ENCODE measurements around the gene MRPL14.

DNA sequence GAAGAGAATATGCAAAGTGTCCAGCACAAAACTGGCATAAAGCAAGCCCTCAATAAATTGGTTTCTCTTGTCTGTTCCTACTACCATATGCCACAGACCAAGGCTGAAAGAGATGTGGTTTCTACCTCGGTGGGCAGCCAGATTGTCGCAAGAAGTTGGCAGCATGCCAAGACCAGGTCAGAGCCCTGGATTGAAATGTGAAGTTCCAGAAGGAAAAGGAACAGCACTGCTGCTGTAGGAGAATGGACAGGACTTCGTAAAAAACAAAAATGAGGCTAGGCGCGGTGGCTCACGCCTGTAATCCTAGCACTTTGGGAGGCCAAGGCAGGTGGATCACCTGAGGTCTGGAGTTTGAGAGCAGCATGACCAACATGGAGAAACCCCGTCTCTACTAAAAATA, 22.1 kb downstream of the MRPL14 start:
- no peak for TF ChIP-seq RFX5 (IDR thresholded peaks at IDR 0.05; ENCODE audit: low read depth, low read length)
- TF ChIP-seq MXI1 (IDR thresholded peaks at IDR 0.05; ENCODE audit: borderline replicate concordance, low read depth, low read length) = no peak
- TF ChIP-seq, protein P1, sequence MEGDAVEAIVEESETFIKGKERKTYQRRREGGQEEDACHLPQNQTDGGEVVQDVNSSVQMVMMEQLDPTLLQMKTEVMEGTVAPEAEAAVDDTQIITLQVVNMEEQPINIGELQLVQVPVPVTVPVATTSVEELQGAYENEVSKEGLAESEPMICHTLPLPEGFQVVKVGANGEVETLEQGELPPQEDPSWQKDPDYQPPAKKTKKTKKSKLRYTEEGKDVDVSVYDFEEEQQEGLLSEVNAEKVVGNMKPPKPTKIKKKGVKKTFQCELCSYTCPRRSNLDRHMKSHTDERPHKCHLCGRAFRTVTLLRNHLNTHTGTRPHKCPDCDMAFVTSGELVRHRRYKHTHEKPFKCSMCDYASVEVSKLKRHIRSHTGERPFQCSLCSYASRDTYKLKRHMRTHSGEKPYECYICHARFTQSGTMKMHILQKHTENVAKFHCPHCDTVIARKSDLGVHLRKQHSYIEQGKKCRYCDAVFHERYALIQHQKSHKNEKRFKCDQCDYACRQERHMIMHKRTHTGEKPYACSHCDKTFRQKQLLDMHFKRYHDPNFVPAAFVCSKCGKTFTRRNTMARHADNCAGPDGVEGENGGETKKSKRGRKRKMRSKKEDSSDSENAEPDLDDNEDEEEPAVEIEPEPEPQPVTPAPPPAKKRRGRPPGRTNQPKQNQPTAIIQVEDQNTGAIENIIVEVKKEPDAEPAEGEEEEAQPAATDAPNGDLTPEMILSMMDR (conservative IDR thresholded peaks at IDR 0.05; ENCODE audit: low read depth, low read length) = no peak
- no peak for TF ChIP-seq SMC3 (IDR thresholded peaks at IDR 0.05; ENCODE audit: low read depth, low read length)
- TF ChIP-seq CEBPB (IDR thresholded peaks at IDR 0.05; ENCODE audit: low read depth, low read length) = peak; percentile 17; the same call in 1 of the 2 replicates
- TF ChIP-seq FOS (IDR thresholded peaks at IDR 0.05; ENCODE audit: low read depth, low read length) = no peak
- TF ChIP-seq RAD21 (IDR thresholded peaks at IDR 0.05; ENCODE audit: low read length) = no peak
- TF ChIP-seq, protein P2, sequence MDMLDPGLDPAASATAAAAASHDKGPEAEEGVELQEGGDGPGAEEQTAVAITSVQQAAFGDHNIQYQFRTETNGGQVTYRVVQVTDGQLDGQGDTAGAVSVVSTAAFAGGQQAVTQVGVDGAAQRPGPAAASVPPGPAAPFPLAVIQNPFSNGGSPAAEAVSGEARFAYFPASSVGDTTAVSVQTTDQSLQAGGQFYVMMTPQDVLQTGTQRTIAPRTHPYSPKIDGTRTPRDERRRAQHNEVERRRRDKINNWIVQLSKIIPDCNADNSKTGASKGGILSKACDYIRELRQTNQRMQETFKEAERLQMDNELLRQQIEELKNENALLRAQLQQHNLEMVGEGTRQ (IDR thresholded peaks at IDR 0.05; ENCODE audit: low read depth, low read length) = no peak
- no peak for TF ChIP-seq BHLHE40 (IDR thresholded peaks at IDR 0.05; ENCODE audit: low read depth, low read length)
- TF ChIP-seq POLR2A (IDR thresholded peaks at IDR 0.05; ENCODE audit: low read depth, low read length) = no peak
- TF ChIP-seq, protein P3, sequence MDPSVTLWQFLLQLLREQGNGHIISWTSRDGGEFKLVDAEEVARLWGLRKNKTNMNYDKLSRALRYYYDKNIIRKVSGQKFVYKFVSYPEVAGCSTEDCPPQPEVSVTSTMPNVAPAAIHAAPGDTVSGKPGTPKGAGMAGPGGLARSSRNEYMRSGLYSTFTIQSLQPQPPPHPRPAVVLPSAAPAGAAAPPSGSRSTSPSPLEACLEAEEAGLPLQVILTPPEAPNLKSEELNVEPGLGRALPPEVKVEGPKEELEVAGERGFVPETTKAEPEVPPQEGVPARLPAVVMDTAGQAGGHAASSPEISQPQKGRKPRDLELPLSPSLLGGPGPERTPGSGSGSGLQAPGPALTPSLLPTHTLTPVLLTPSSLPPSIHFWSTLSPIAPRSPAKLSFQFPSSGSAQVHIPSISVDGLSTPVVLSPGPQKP (IDR thresholded peaks at IDR 0.05; ENCODE audit: borderline replicate concordance, low read depth, low read length) = no peak
- no peak for TF ChIP-seq NFE2L2 (IDR thresholded peaks at IDR 0.05; ENCODE audit: low read depth, low read length)
- TF ChIP-seq RCOR1 (IDR thresholded peaks at IDR 0.05; ENCODE audit: insufficient replicate concordance, low read length) = no peak

Measured in IMR-90 (cell line).